ENCODE results near the gene ATP2B2. TPM values are rescaled to one million over a fixed set of nuclear protein-coding genes. Genes with fewer than 3 reads are reported as not detected.

The ATP2B2 gene
- total RNA-seq, 1 donor: 0.27 TPM

GRCh38 chr3:10455545-10455914, 49.9 kb downstream of the ATP2B2 start:
- no peak for DNase-seq (ENCODE audit: low read depth in 2 of 3, low spot score in 2 of 3)

GRCh38 chr3:10454907-10455544, 50.4 kb downstream of the ATP2B2 start:
- DNase-seq (ENCODE audit: low read depth in 2 of 3, low spot score in 2 of 3): no peak

- DNase-seq (ENCODE audit: low read depth in 2 of 3, low spot score in 2 of 3): no peak
Measured at GRCh38 chr3:10453431-10454163, 51.8 kb downstream of the ATP2B2 start.

- no peak for DNase-seq (ENCODE audit: low read depth in 2 of 3, low spot score in 2 of 3)
Measured at GRCh38 chr3:10450494-10451440, 54.6 kb downstream of the ATP2B2 start.

GRCh38 chr3:10449436-10449835, 56.0 kb downstream of the ATP2B2 start:
- no peak for DNase-seq (ENCODE audit: low read depth in 2 of 3, low spot score in 2 of 3)

GRCh38 chr3:10448544-10448943, 56.8 kb downstream of the ATP2B2 start:
- no peak for DNase-seq (ENCODE audit: low read depth in 2 of 3, low spot score in 2 of 3)

- no peak for DNase-seq (ENCODE audit: low read depth in 2 of 3, low spot score in 2 of 3)
Measured at GRCh38 chr3:10447527-10448260, 57.7 kb downstream of the ATP2B2 start.

GRCh38 chr3:10447110-10447509, 58.3 kb downstream of the ATP2B2 start:
- no peak for DNase-seq (ENCODE audit: low read depth in 2 of 3, low spot score in 2 of 3)

- no peak for DNase-seq (ENCODE audit: low read depth in 2 of 3, low spot score in 2 of 3)
Measured at GRCh38 chr3:10445561-10446175, 59.7 kb downstream of the ATP2B2 start.

- DNase-seq (ENCODE audit: low read depth in 2 of 3, low spot score in 2 of 3): no peak
Measured at GRCh38 chr3:10444511-10444910, 60.9 kb downstream of the ATP2B2 start.

GRCh38 chr3:10444110-10444429, 61.3 kb downstream of the ATP2B2 start:
- DNase-seq (ENCODE audit: low read depth in 2 of 3, low spot score in 2 of 3): no peak

- no peak for DNase-seq (ENCODE audit: low read depth in 2 of 3, low spot score in 2 of 3)
Measured at GRCh38 chr3:10443272-10444109, 61.9 kb downstream of the ATP2B2 start.

GRCh38 chr3:10442151-10442795, 63.1 kb downstream of the ATP2B2 start:
- no peak for DNase-seq (ENCODE audit: low read depth in 2 of 3, low spot score in 2 of 3)

GRCh38 chr3:10440684-10441083, 64.7 kb downstream of the ATP2B2 start:
- no peak for DNase-seq (ENCODE audit: low read depth in 2 of 3, low spot score in 2 of 3)

- DNase-seq (ENCODE audit: low read depth in 2 of 3, low spot score in 2 of 3): no peak
Measured at GRCh38 chr3:10438902-10439610, 66.3 kb downstream of the ATP2B2 start.

GRCh38 chr3:10437995-10438901, 67.1 kb downstream of the ATP2B2 start:
- DNase-seq (ENCODE audit: low read depth in 2 of 3, low spot score in 2 of 3): peak in 1 of 3 donors; percentile 24

- peak in 1 of 3 donors; percentile 15 for DNase-seq (ENCODE audit: low read depth in 2 of 3, low spot score in 2 of 3)
Measured at GRCh38 chr3:10437272-10437994, 68.0 kb downstream of the ATP2B2 start.

All from hematopoietic multipotent progenitor cell (in vitro differentiated cells).